HFFc6 (cell line): ENCODE measurements around the gene KRT27. TPM values are rescaled to one million over a fixed set of nuclear protein-coding genes. Genes with fewer than 3 reads are reported as not detected.

Experiments used
- DNase-seq: peaks from one replicate; pipeline ENCODE4 v3.0.0-alpha.2; 2018
- H3K27ac Mint-ChIP-seq: 2 replicates; pipeline ENCODE4 v1.8.0; 2020; ENCODE audit warnings: mild to moderate bottlenecking, mixed read lengths
- H3K27me3 Mint-ChIP-seq: 2 replicates; pipeline ENCODE4 v1.8.0; 2021; ENCODE audit warnings: mild to moderate bottlenecking, moderate library complexity, mixed read lengths; ENCODE audit not compliant: insufficient read depth
- H3K36me3 Mint-ChIP-seq: 2 replicates; pipeline ENCODE4 v1.8.0; 2021; ENCODE audit warnings: low read depth, mixed read lengths
- H3K4me1 Mint-ChIP-seq: 2 replicates; pipeline ENCODE4 v1.8.0; 2020; ENCODE audit warnings: low read depth, mixed read lengths
- H3K4me3 Mint-ChIP-seq: 2 replicates; pipeline ENCODE4 v1.8.0; 2020; ENCODE audit warnings: mild to moderate bottlenecking, moderate library complexity, mixed read lengths
- H3K9me3 Mint-ChIP-seq: 2 replicates; pipeline ENCODE4 v1.8.0; 2020; ENCODE audit warnings: mild to moderate bottlenecking, mixed read lengths
- total RNA-seq, 6 experiments: library from RNA; stranded (reverse); fragmentation: NEBNext Ultra II Directional; extraction: Animal tissue kit (Norgen Biotek cat#: 25700); gene quantifications; 2 replicates in 1 of 6; 3 replicates in 5 of 6; pipeline ENCODE4 v1.2.3, GENCODE V29; 2021
- TF ChIP-seq, protein P1 (sequence below): fragments of 200-600 bp; sonication (generic); IDR thresholded peaks from 2 replicates; pipeline ENCODE4 v1.5.0; 2021; ENCODE audit warnings: antibody characterized with exemption, mild to moderate bottlenecking

KRT27 gene
- total RNA-seq, 6 experiments from 2014 or later, result not detected

DNA sequence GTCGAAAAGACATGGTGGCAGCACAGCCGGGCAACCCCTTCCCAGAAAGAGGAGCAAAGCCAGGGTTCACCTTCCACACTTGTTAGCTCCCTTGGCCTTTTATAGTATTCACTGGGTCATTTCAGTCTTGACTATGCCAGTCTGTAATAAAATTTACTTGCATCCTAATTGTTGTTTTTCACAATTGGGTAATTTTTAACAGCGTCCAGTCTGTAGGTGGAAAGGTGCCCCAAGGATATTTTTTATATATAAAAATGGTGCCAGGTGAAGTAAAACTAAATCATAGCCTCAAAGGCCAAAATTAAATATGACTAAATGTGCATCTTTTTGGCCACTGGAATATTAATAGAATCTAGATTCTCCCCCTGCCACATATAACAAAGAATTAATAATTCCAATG lies 10.2 kb downstream of the KRT27 start, which contains the start of gene KRT26:
KRT26 (minus strand) TSS at position 101 of the 400 bp plus-strand sequence; CDS start at position 13, 88 bp downstream.
- H3K27me3 Mint-ChIP-seq, result peaks cover 33% of the 10 kb centered on the region

DNA sequence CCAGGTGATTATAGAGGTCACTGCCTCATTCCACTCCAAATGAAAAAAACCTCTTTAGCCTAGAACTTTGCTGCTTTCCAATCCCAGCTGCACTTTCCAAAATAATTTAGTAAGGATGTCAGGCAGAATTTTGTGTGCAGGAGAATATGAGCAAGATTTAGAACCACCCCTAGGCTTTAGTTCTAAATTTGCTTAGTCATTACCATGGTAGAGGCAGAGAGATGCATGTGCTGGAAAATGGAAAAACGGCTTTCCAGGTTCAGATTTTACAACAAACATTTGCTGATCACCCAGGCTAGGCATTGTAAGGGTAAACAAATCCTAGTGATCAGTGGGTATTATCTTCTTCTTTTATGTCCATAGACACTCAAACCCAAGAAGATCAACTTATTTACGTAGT lies 16.7 kb downstream of the KRT27 start:
- no peak for DNase-seq
- Mint-ChIP-seq H3K27me3 (peaks cover 24% of the 10 kb centered on the region), H3K27ac (no peak overlapping the region), H3K9me3 (peaks cover 30% of the 10 kb centered on the region), H3K36me3 (peaks cover 4% of the 10 kb centered on the region; the same call in 1 of the 2 replicates), H3K4me3 (no peak overlapping the region), H3K4me1 (no peaks in the 10 kb centered on the region)
- TF ChIP-seq, protein P1, sequence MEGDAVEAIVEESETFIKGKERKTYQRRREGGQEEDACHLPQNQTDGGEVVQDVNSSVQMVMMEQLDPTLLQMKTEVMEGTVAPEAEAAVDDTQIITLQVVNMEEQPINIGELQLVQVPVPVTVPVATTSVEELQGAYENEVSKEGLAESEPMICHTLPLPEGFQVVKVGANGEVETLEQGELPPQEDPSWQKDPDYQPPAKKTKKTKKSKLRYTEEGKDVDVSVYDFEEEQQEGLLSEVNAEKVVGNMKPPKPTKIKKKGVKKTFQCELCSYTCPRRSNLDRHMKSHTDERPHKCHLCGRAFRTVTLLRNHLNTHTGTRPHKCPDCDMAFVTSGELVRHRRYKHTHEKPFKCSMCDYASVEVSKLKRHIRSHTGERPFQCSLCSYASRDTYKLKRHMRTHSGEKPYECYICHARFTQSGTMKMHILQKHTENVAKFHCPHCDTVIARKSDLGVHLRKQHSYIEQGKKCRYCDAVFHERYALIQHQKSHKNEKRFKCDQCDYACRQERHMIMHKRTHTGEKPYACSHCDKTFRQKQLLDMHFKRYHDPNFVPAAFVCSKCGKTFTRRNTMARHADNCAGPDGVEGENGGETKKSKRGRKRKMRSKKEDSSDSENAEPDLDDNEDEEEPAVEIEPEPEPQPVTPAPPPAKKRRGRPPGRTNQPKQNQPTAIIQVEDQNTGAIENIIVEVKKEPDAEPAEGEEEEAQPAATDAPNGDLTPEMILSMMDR, result no peak

More for the DNA sequence above, 10.2 kb downstream of the KRT27 start, which contains the start of gene KRT26:
- Mint-ChIP-seq H3K4me3 (no peak within 1 kb of the TSS), H3K36me3 (no peaks in the 10 kb centered on the region), H3K9me3 (no peaks in the 10 kb centered on the region), H3K4me1 (no peaks in the 10 kb centered on the region), H3K27ac (no peak within 1 kb of the TSS)
- TF ChIP-seq, protein P1, result no peak
- DNase-seq, result no peak

DNA sequence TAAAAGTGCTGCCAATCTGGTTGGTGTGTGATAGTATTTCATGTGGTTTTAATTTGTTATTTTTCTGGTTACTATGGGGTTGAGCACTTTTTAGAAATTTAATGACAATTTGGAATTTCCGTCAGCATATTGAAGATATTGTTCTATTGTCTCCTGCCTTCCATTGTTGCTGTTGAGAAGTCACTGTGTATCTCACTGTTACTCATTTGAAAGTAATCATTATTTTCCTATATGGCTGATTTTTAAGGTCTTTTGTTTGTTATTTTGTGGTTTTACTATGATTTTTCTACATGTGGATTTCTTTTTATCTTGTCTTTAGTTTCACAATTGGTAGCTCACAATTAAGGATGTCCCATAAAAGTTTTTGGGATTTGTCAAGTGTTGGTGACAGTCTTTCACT lies 18.6 kb downstream of the KRT27 start:
- TF ChIP-seq, protein P1, result no peak
- DNase-seq, result no peak
- peaks cover 46% of the 10 kb centered on the region for H3K9me3 Mint-ChIP-seq

DNA sequence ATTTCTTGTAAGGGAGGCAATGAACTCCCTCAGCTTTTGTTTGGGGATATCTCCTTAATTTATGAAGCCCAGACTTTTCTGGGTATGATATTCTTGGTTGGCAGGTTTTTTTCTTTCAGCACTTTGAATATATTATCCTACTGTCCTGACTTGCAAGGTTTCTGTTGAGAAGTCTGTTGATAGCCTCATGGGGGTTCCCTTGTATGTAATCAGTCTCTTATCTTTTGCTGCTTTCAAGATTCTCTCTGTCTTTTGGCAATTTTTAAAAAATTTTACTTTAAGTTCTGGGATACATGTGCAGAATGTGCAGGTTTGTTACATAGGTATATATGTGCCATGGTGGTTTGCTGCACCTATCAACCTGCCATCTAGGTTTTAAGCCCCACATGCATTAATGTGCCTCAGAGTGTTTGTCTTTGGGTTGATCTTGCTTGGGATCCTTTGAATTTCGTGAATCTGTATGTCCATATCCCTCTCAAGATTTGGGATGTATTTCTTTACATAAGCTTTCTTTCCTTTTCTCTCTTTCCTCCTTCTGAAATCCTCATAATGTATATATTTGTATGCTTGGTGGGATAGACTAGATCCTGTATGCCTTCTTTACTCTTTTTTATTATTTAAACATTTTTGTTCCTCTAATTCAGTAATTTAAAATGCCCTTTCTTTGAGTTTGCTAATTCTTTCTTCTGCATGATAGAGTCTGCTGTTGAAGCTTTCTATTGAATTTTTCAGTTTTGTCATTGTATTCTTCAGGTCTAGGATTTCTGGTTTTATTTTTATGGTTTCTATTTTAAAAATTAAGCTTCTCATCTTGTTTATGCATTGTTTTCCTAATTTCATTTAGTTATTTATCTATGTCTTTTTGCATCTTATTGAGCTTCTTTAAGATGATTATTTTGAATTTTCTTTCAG lies 22.0 kb downstream of the KRT27 start:
- TF ChIP-seq, protein P1, result no peak
- Mint-ChIP-seq H3K4me1 (no peaks in the 10 kb centered on the region), H3K9me3 (peaks cover 46% of the 10 kb centered on the region), H3K27me3 (peaks cover 13% of the 10 kb centered on the region), H3K36me3 (peaks cover 10% of the 10 kb centered on the region), H3K27ac (no peak overlapping the region), H3K4me3 (no peak overlapping the region)
- DNase-seq, result no peak

More for the DNA sequence above, 18.6 kb downstream of the KRT27 start:
- Mint-ChIP-seq H3K27ac (no peak overlapping the region), H3K36me3 (peaks cover 10% of the 10 kb centered on the region), H3K4me3 (no peak overlapping the region), H3K27me3 (peaks cover 13% of the 10 kb centered on the region), H3K4me1 (no peaks in the 10 kb centered on the region)

DNA sequence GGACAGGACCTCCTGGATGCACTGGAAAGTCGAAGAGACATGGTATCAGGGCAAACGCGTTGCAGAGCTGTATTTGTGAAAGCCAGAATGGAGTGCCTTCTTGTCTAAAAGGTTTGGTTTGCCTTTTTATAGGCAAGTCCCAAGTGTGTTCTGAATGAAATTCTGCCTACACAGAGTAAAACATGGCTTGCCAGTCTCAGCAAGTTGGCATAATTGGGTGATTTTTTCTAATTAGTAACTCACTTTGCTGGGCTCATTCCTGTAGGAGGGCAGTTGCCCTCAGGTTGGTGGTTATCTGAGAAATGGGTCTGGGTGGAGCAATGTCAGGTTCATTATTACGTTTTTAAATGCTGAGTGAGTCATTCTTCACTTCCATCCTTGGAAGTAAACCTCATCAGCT lies 27.1 kb downstream of the KRT27 start, which contains the start of gene KRT25:
KRT25 (minus strand) TSS at position 101 of the 400 bp plus-strand sequence; CDS start at position 41, 60 bp downstream.
- peaks cover 12% of the 10 kb centered on the region for H3K9me3 Mint-ChIP-seq
- no peak for DNase-seq
- peaks cover 25% of the 10 kb centered on the region for H3K27me3 Mint-ChIP-seq
- TF ChIP-seq, protein P1, result no peak
- no peaks in the 10 kb centered on the region for H3K4me1 Mint-ChIP-seq
- H3K4me3 Mint-ChIP-seq, result no peak within 1 kb of the TSS
- H3K27ac Mint-ChIP-seq, result no peak within 1 kb of the TSS
- peaks cover 6% of the 10 kb centered on the region; the same call in 1 of the 2 replicates for H3K36me3 Mint-ChIP-seq
